Measurements from ENCODE around the gene ZNF425.

The ZNF425 gene

GRCh38 chr7:149077594-149077993 lies 48.5 kb downstream of the ZNF425 start:
- Histone ChIP-seq H3K4me2 (ENCODE audit: low read length, poor library complexity, severe bottlenecking) (no peak overlapping the region), H3K4me1 (ENCODE audit: control insufficient read depth, insufficient read depth, low read depth, low read length) (no peaks in the 10 kb centered on the region), H4K8ac (ENCODE audit: low read length) (no peak overlapping the region), H2AK5ac (ENCODE audit: low read length, severe bottlenecking) (no peak overlapping the region), H3K27me3 (ENCODE audit: control insufficient read depth in 1 of 2, insufficient read depth in 1 of 2, low read length in 2 of 2) (no peaks in the 10 kb centered on the region), H2BK5ac (ENCODE audit: low read depth, low read length, poor library complexity, severe bottlenecking) (no peak overlapping the region), H2BK12ac (ENCODE audit: low read length in 2 of 2) (no peak overlapping the region), H3K9ac (ENCODE audit: low read length) (no peak overlapping the region), H3K9me3 (ENCODE audit: control insufficient read depth, low read length) (no peaks in the 10 kb centered on the region), H3K14ac (ENCODE audit: low read length in 2 of 2) (no peak overlapping the region), H2BK120ac (ENCODE audit: low read depth, low read length) (no peak overlapping the region), H3K23ac (ENCODE audit: low read length in 2 of 2) (no peak overlapping the region), H3K79me1 (replicated peaks; ENCODE audit: low read length, poor library complexity, severe bottlenecking) (peaks cover 14% of the 10 kb centered on the region), H3K4ac (ENCODE audit: low read depth in 1 of 2, low read length in 2 of 2) (no peak overlapping the region), H3K4me3 (ENCODE audit: insufficient read depth in 1 of 2, low read depth in 1 of 2, low read length in 2 of 2) (no peak overlapping the region), H3K18ac (ENCODE audit: low read depth in 1 of 2, low read length in 2 of 2) (no peak overlapping the region), H3K27ac (ENCODE audit: low read length, poor library complexity, severe bottlenecking) (no peak overlapping the region), H3K36me3 (ENCODE audit: control insufficient read depth in 1 of 2, insufficient read depth in 2 of 2, low read depth in 1 of 2, low read length in 2 of 2) (peaks cover 6 to 12% of the 10 kb centered on the region in 2 experiments), H4K91ac (ENCODE audit: low read length) (no peak overlapping the region), H2BK15ac (ENCODE audit: low read depth, poor library complexity, severe bottlenecking) (no peak overlapping the region), H2AFZ (ENCODE audit: low read depth, low read length) (no peak overlapping the region)
- WGBS = 80% methylated on average over 5 of the region's 9 CpGs
- no peak for DNase-seq

DNA sequence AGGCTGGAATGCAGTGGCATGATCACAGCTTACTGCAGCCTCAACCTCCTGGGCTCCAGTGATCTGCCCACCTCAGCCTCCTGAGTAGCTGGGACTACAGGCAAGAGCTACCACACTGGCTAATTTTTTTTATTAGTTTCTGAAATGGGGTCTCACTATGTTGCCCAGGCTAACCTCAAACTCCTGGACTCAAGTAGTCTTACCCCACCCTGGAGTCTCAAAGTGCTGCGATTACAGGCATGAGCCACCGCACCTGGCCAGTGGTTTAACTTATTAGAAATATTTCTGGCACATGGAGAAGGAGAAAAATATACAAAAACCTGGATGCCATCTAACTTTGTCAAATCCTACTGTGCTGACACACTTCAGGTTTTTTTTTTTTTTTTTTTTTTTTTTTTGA lies 50.8 kb downstream of the ZNF425 start:
- Histone ChIP-seq H3K4ac (ENCODE audit: low read depth in 1 of 2, low read length in 2 of 2) (no peak overlapping the region), H3K9ac (ENCODE audit: low read length) (no peak overlapping the region), H2BK5ac (ENCODE audit: low read depth, low read length, poor library complexity, severe bottlenecking) (no peak overlapping the region), H3K4me1 (ENCODE audit: control insufficient read depth, insufficient read depth, low read depth, low read length) (no peaks in the 10 kb centered on the region), H3K9me3 (ENCODE audit: control insufficient read depth, low read length) (no peaks in the 10 kb centered on the region), H2BK15ac (ENCODE audit: low read depth, poor library complexity, severe bottlenecking) (no peak overlapping the region), H3K27me3 (ENCODE audit: control insufficient read depth in 1 of 2, insufficient read depth in 1 of 2, low read length in 2 of 2) (no peaks in the 10 kb centered on the region), H3K36me3 (ENCODE audit: control insufficient read depth in 1 of 2, insufficient read depth in 2 of 2, low read depth in 1 of 2, low read length in 2 of 2) (peaks cover 28 to 35% of the 10 kb centered on the region in 2 experiments), H3K79me1 (replicated peaks; ENCODE audit: low read length, poor library complexity, severe bottlenecking) (peaks cover 30% of the 10 kb centered on the region), H4K8ac (ENCODE audit: low read length) (no peak overlapping the region), H4K91ac (ENCODE audit: low read length) (no peak overlapping the region), H3K27ac (ENCODE audit: low read length, poor library complexity, severe bottlenecking) (no peak overlapping the region), H3K4me3 (ENCODE audit: insufficient read depth in 1 of 2, low read depth in 1 of 2, low read length in 2 of 2) (no peak overlapping the region), H2BK120ac (ENCODE audit: low read depth, low read length) (no peak overlapping the region), H2AK5ac (ENCODE audit: low read length, severe bottlenecking) (no peak overlapping the region), H3K18ac (ENCODE audit: low read depth in 1 of 2, low read length in 2 of 2) (no peak overlapping the region), H3K23ac (ENCODE audit: low read length in 2 of 2) (no peak overlapping the region), H2BK12ac (ENCODE audit: low read length in 2 of 2) (no peak overlapping the region), H3K14ac (ENCODE audit: low read length in 2 of 2) (no peak overlapping the region), H2AFZ (ENCODE audit: low read depth, low read length) (no peak overlapping the region), H3K4me2 (ENCODE audit: low read length, poor library complexity, severe bottlenecking) (no peak overlapping the region)
- WGBS = 100% methylated on average over 2 of the region's 2 CpGs
- DNase-seq = no peak

DNA sequence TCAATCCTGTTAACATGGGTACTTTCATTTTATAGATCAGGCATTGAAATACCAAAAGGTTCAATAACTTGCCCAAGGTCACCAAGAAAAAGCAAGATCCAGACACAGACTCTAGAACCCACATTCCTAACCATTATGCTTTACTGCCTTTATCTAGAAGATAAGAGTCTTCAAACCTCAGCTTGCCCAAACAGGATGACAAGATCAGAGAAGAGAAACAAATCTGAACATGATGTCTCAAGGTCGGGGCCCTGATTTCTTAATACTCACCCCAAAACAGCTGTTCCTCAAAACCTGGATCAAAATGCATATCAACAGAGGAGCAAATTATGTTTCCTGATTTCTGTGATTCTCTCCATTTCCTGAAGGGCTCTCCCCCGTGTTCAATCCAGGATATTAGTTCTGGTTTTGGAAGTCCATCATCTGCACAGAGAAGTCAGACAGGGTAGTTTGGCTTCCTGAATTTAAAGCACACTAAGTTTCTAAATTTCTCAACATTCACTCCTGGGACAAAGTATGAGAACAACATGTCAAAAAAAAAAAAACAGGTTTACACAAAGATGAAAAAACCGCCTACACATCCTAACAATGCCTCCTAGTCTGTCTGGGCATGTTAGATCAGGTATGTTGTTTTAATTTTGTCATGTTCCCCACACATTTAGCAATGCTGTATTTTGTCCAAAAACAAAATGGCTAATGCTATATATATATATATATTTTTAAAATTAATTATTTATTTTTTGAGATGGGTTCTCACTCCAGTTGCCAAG lies 51.8 kb downstream of the ZNF425 start:
- H2AFZ ChIP-seq (ENCODE audit: low read depth, low read length) = no peak overlapping the region
- no peak overlapping the region for H3K9ac ChIP-seq (ENCODE audit: low read length)
- peaks cover 34 to 43% of the 10 kb centered on the region in 2 experiments for H3K36me3 ChIP-seq (ENCODE audit: control insufficient read depth in 1 of 2, insufficient read depth in 2 of 2, low read depth in 1 of 2, low read length in 2 of 2)
- no peak overlapping the region for H2BK15ac ChIP-seq (ENCODE audit: low read depth, poor library complexity, severe bottlenecking)
- no peak overlapping the region for H4K91ac ChIP-seq (ENCODE audit: low read length)
- no peaks in the 10 kb centered on the region for H3K27me3 ChIP-seq (ENCODE audit: control insufficient read depth in 1 of 2, insufficient read depth in 1 of 2, low read length in 2 of 2)
- no peak overlapping the region for H2BK5ac ChIP-seq (ENCODE audit: low read depth, low read length, poor library complexity, severe bottlenecking)
- H3K4me3 ChIP-seq (ENCODE audit: insufficient read depth in 1 of 2, low read depth in 1 of 2, low read length in 2 of 2) = no peak overlapping the region
- no peak overlapping the region for H3K14ac ChIP-seq (ENCODE audit: low read length in 2 of 2)
- no peak overlapping the region for H2AK5ac ChIP-seq (ENCODE audit: low read length, severe bottlenecking)
- DNase-seq = no peak
- H3K18ac ChIP-seq (ENCODE audit: low read depth in 1 of 2, low read length in 2 of 2) = no peak overlapping the region
- H3K4ac ChIP-seq (ENCODE audit: low read depth in 1 of 2, low read length in 2 of 2) = no peak overlapping the region
- no peak overlapping the region for H3K23ac ChIP-seq (ENCODE audit: low read length in 2 of 2)
- H2BK12ac ChIP-seq (ENCODE audit: low read length in 2 of 2) = no peak overlapping the region
- H3K9me3 ChIP-seq (ENCODE audit: control insufficient read depth, low read length) = no peaks in the 10 kb centered on the region
- H4K8ac ChIP-seq (ENCODE audit: low read length) = no peak overlapping the region
- H3K27ac ChIP-seq (ENCODE audit: low read length, poor library complexity, severe bottlenecking) = no peak overlapping the region
- no peak overlapping the region for H2BK120ac ChIP-seq (ENCODE audit: low read depth, low read length)
- H3K79me1 ChIP-seq (replicated peaks; ENCODE audit: low read length, poor library complexity, severe bottlenecking) = peaks cover 31% of the 10 kb centered on the region
- 93% methylated on average over 1 of the region's 3 CpGs for WGBS
- no peak overlapping the region for H3K4me2 ChIP-seq (ENCODE audit: low read length, poor library complexity, severe bottlenecking)
- H3K4me1 ChIP-seq (ENCODE audit: control insufficient read depth, insufficient read depth, low read depth, low read length) = no peaks in the 10 kb centered on the region

- 99% methylated on average over 4 of the region's 4 CpGs for WGBS
- no peak overlapping the region for H2AK5ac ChIP-seq (ENCODE audit: low read length, severe bottlenecking)
These were observed 53.7 kb downstream of the ZNF425 start for GRCh38 chr7:149072438-149072775.

More at GRCh38 chr7:149072438-149072775, 53.7 kb downstream of the ZNF425 start:
- DNase-seq = no peak
- Histone ChIP-seq H3K4me1 (ENCODE audit: control insufficient read depth, insufficient read depth, low read depth, low read length) (no peaks in the 10 kb centered on the region), H3K27me3 (ENCODE audit: control insufficient read depth in 1 of 2, insufficient read depth in 1 of 2, low read length in 2 of 2) (no peaks in the 10 kb centered on the region), H3K79me1 (replicated peaks; ENCODE audit: low read length, poor library complexity, severe bottlenecking) (peaks cover 29% of the 10 kb centered on the region), H2BK5ac (ENCODE audit: low read depth, low read length, poor library complexity, severe bottlenecking) (no peak overlapping the region), H3K36me3 (ENCODE audit: control insufficient read depth in 1 of 2, insufficient read depth in 2 of 2, low read depth in 1 of 2, low read length in 2 of 2) (peaks cover 38 to 49% of the 10 kb centered on the region in 2 experiments), H3K4me2 (ENCODE audit: low read length, poor library complexity, severe bottlenecking) (no peak overlapping the region), H3K4ac (ENCODE audit: low read depth in 1 of 2, low read length in 2 of 2) (no peak overlapping the region), H2BK12ac (ENCODE audit: low read length in 2 of 2) (no peak overlapping the region), H3K18ac (ENCODE audit: low read depth in 1 of 2, low read length in 2 of 2) (no peak overlapping the region), H4K8ac (ENCODE audit: low read length) (no peak overlapping the region), H2AFZ (ENCODE audit: low read depth, low read length) (no peak overlapping the region), H2BK120ac (ENCODE audit: low read depth, low read length) (no peak overlapping the region), H2BK15ac (ENCODE audit: low read depth, poor library complexity, severe bottlenecking) (no peak overlapping the region), H3K27ac (ENCODE audit: low read length, poor library complexity, severe bottlenecking) (no peak overlapping the region), H3K9ac (ENCODE audit: low read length) (no peak overlapping the region), H4K91ac (ENCODE audit: low read length) (no peak overlapping the region), H3K9me3 (ENCODE audit: control insufficient read depth, low read length) (no peaks in the 10 kb centered on the region), H3K4me3 (ENCODE audit: insufficient read depth in 1 of 2, low read depth in 1 of 2, low read length in 2 of 2) (no peak overlapping the region), H3K23ac (ENCODE audit: low read length in 2 of 2) (no peak overlapping the region), H3K14ac (ENCODE audit: low read length in 2 of 2) (no peak overlapping the region)

Data from mesenchymal stem cell (in vitro differentiated cells and primary cell).